Nephron progenitor cell (in vitro differentiated cells): ENCODE data around the gene C12orf42.

Source experiments
- DNase-seq: peaks from one replicate; pipeline ENCODE4 v3.0.0; 2021
- H3K27ac Mint-ChIP-seq: 2 replicates; pipeline ENCODE4 v1.8.0; 2021; ENCODE audit warnings: mild to moderate bottlenecking, moderate library complexity, mixed read lengths
- H3K27me3 Mint-ChIP-seq: 2 replicates; pipeline ENCODE4 v1.8.0; 2021; ENCODE audit warnings: mild to moderate bottlenecking, low read depth, mixed read lengths; ENCODE audit not compliant: poor library complexity
- H3K36me3 Mint-ChIP-seq: 2 replicates; pipeline ENCODE4 v1.8.0; 2021; ENCODE audit warnings: low read depth, mixed read lengths
- H3K4me1 Mint-ChIP-seq: 2 replicates; pipeline ENCODE4 v1.8.0; 2021; ENCODE audit warnings: mixed read lengths
- H3K4me3 Mint-ChIP-seq: 2 replicates; pipeline ENCODE4 v1.8.0; 2021; ENCODE audit warnings: mild to moderate bottlenecking, moderate library complexity, mixed read lengths
- H3K9me3 Mint-ChIP-seq: 2 replicates; pipeline ENCODE4 v1.8.0; 2021; ENCODE audit warnings: mild to moderate bottlenecking, moderate library complexity, mixed read lengths
- TF ChIP-seq, protein P1 (sequence below): fragments of 200-600 bp; sonication (generic); IDR thresholded peaks from 2 replicates; pipeline ENCODE4 v1.5.0; 2021; ENCODE audit warnings: antibody characterized with exemption

The C12orf42 gene

GRCh38 chr12:103273645-103274044 is 222.1 kb downstream of the C12orf42 start:
- Mint-ChIP-seq H3K9me3 (no peaks in the 10 kb centered on the region), H3K27ac (no peak overlapping the region), H3K27me3 (peaks cover 10% of the 10 kb centered on the region), H3K4me1 (no peaks in the 10 kb centered on the region), H3K36me3 (no peaks in the 10 kb centered on the region), H3K4me3 (no peak overlapping the region)
- TF ChIP-seq, protein P1, sequence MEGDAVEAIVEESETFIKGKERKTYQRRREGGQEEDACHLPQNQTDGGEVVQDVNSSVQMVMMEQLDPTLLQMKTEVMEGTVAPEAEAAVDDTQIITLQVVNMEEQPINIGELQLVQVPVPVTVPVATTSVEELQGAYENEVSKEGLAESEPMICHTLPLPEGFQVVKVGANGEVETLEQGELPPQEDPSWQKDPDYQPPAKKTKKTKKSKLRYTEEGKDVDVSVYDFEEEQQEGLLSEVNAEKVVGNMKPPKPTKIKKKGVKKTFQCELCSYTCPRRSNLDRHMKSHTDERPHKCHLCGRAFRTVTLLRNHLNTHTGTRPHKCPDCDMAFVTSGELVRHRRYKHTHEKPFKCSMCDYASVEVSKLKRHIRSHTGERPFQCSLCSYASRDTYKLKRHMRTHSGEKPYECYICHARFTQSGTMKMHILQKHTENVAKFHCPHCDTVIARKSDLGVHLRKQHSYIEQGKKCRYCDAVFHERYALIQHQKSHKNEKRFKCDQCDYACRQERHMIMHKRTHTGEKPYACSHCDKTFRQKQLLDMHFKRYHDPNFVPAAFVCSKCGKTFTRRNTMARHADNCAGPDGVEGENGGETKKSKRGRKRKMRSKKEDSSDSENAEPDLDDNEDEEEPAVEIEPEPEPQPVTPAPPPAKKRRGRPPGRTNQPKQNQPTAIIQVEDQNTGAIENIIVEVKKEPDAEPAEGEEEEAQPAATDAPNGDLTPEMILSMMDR = no peak
- no peak for DNase-seq

- TF ChIP-seq, protein P1 = no peak
- DNase-seq = no peak
- Mint-ChIP-seq H3K4me1 (no peaks in the 10 kb centered on the region), H3K36me3 (no peaks in the 10 kb centered on the region), H3K9me3 (no peaks in the 10 kb centered on the region), H3K27me3 (peaks cover 17% of the 10 kb centered on the region), H3K4me3 (no peak overlapping the region), H3K27ac (no peak overlapping the region)
Measured at GRCh38 chr12:103272949-103273348, 222.8 kb downstream of the C12orf42 start.

- Mint-ChIP-seq H3K4me3 (no peak overlapping the region), H3K36me3 (no peaks in the 10 kb centered on the region), H3K27ac (no peak overlapping the region), H3K9me3 (no peaks in the 10 kb centered on the region), H3K27me3 (peaks cover 17% of the 10 kb centered on the region), H3K4me1 (no peaks in the 10 kb centered on the region)
- TF ChIP-seq, protein P1 = no peak
- no peak for DNase-seq
Measured at GRCh38 chr12:103269946-103270345, 225.8 kb downstream of the C12orf42 start.

GRCh38 chr12:103268831-103269514 is 226.8 kb downstream of the C12orf42 start:
- Mint-ChIP-seq H3K27me3 (peaks cover 20% of the 10 kb centered on the region), H3K36me3 (no peaks in the 10 kb centered on the region)
- no peak for DNase-seq

GRCh38 chr12:103257763-103258162 is 238.0 kb downstream of the C12orf42 start:
- H3K27ac Mint-ChIP-seq = no peak overlapping the region
- H3K27me3 Mint-ChIP-seq = no peaks in the 10 kb centered on the region
- H3K4me3 Mint-ChIP-seq = no peak overlapping the region
- no peaks in the 10 kb centered on the region for H3K4me1 Mint-ChIP-seq
- TF ChIP-seq, protein P1 = no peak
- no peaks in the 10 kb centered on the region for H3K36me3 Mint-ChIP-seq
- no peak for DNase-seq
- H3K9me3 Mint-ChIP-seq = no peaks in the 10 kb centered on the region

More at GRCh38 chr12:103268831-103269514, 226.8 kb downstream of the C12orf42 start:
- TF ChIP-seq, protein P1 = no peak
- no peaks in the 10 kb centered on the region for H3K9me3 Mint-ChIP-seq
- no peak overlapping the region for H3K4me3 Mint-ChIP-seq
- H3K4me1 Mint-ChIP-seq = no peaks in the 10 kb centered on the region
- H3K27ac Mint-ChIP-seq = no peak overlapping the region
